LNCAP (cell line): ENCODE data around the gene TMEM59.

Experiments used
- TF ChIP-seq, protein P1 (sequence below): fragments of 450-650 bp; IDR thresholded peaks from 2 replicates; pipeline ENCODE4 v1.5.1; 2017; ENCODE audit warnings: mild to moderate bottlenecking

Gene TMEM59

GRCh38 chr1:54006508-54006907 lies 46.5 kb downstream of the TMEM59 start:
- TF ChIP-seq, protein P1, sequence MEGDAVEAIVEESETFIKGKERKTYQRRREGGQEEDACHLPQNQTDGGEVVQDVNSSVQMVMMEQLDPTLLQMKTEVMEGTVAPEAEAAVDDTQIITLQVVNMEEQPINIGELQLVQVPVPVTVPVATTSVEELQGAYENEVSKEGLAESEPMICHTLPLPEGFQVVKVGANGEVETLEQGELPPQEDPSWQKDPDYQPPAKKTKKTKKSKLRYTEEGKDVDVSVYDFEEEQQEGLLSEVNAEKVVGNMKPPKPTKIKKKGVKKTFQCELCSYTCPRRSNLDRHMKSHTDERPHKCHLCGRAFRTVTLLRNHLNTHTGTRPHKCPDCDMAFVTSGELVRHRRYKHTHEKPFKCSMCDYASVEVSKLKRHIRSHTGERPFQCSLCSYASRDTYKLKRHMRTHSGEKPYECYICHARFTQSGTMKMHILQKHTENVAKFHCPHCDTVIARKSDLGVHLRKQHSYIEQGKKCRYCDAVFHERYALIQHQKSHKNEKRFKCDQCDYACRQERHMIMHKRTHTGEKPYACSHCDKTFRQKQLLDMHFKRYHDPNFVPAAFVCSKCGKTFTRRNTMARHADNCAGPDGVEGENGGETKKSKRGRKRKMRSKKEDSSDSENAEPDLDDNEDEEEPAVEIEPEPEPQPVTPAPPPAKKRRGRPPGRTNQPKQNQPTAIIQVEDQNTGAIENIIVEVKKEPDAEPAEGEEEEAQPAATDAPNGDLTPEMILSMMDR: no peak

DNA sequence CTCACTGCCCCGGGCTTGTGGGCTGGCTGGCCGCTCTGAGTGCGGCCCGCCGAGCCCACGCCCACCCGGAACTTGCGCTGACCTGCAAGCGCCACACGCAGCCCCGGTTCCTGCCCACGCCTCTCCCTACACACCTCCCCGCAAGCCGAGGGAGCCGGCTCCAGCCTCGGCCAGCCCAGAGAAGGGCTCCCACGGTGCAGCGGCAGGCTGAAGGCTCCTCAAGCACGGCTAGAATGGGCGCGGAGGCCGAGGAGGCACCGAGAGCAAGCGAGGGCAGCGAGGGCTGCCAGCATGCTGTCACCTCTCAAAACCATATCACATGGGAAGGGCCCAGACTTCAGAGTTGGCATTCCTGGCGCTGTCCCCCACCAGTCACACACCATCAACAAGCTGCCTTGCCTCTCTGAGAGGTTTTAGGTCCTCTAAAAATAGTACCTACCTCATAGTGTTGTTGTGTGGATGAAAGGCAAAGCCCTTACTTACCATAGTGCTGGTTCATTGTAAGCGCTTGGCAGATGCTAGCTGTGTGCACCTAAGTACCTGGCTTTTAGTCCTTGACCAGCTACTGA lies 48.4 kb downstream of the TMEM59 start:
- TF ChIP-seq, protein P1: no peak

DNA sequence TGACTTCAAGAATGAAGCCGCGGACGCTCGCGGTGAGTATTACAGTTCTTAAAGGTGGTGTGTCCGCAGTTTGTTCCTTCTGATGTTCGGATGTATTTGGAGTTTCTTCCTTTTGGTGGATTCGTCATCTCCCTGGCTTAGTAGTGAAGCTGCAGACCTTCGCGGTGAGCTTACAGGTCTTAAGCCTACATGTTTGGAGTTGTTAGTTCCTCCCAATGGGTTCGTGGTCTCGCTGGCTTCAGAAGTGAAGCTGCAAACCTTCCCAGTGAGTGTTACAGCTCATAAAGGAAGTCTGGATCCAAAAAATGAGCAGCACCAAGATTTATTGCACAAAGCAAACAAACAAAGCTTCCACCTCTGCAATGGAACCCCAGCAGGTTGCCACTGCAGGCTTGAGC lies 49.8 kb downstream of the TMEM59 start:
- TF ChIP-seq, protein P1: no peak

- TF ChIP-seq, protein P1: no peak
These were observed 50.3 kb downstream of the TMEM59 start for GRCh38 chr1:54002544-54003248.

DNA sequence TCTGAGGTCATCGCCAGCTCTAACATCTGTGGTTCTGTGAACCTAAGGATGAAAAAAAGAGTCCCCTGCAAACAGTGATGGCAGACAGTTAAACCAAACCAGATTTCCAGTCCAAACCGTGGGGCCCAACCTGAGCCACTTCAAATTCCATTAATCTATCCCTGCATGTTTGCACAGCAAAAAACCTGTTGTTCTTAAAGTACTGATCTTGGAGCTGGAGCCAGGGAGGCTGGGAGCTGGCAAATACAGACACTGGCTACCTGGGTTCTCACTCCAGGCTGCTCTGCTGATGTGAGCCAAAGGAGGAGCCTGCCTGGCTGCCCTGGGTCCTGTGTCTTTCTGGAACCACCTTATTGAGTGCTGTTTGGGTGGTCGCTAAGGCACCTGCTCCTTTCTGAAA lies 51.4 kb downstream of the TMEM59 start:
- TF ChIP-seq, protein P1: no peak

DNA sequence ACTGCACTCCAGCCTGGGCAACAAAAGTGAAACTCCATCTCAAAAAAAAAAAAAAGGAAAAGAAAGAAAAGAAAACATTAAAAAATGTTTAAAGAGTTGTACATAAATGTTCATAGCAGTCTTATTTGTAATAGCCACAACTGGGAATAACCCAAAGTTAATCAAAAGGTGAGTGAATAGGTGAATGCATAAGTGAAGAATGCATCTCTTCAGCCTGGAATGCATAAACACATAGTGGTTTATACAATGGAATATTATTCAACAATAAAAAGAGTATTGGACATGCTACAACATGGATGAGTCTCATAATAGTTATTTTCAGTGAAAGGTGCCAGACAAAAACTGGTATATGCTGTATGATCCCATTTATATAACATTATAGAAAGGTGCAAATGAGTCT lies 53.1 kb downstream of the TMEM59 start:
- TF ChIP-seq, protein P1: no peak

DNA sequence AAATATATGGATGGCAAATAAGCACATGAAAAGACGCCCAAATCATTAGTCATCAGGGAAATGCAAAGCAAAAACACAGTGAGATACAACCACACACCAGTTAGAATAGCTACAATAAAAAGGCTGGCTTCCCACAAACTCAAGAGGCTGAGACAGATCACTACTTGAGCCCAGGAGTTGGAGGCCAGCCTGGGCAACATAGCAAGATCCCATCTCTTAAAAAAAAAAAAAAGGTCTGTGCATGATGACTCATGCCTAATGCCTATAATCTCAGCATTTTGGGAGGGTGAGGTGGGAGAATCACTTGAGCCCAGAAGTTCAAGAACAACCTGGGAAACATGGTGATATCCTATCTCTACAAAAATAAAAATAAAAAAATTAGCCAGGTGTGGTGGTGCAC lies 54.8 kb downstream of the TMEM59 start:
- TF ChIP-seq, protein P1: no peak
